GM04504 (cell line): ENCODE data around the gene ZC3H8.

Experiments used
- DNase-seq: peaks from one replicate; pipeline ENCODE4 v3.0.0-alpha.2; 2012; ENCODE audit warnings: low read depth

Gene ZC3H8

GRCh38 chr2:112164876-112165275 is 90.0 kb downstream of the ZC3H8 start:
- no peak for DNase-seq

- no peak for DNase-seq
These were observed 91.3 kb downstream of the ZC3H8 start for GRCh38 chr2:112163541-112163981.

GRCh38 chr2:112162956-112163355 is 91.9 kb downstream of the ZC3H8 start:
- no peak for DNase-seq

GRCh38 chr2:112162341-112162740 is 92.5 kb downstream of the ZC3H8 start:
- DNase-seq = no peak
